ENCODE results near the gene DNAJC2.

Gene DNAJC2

DNA sequence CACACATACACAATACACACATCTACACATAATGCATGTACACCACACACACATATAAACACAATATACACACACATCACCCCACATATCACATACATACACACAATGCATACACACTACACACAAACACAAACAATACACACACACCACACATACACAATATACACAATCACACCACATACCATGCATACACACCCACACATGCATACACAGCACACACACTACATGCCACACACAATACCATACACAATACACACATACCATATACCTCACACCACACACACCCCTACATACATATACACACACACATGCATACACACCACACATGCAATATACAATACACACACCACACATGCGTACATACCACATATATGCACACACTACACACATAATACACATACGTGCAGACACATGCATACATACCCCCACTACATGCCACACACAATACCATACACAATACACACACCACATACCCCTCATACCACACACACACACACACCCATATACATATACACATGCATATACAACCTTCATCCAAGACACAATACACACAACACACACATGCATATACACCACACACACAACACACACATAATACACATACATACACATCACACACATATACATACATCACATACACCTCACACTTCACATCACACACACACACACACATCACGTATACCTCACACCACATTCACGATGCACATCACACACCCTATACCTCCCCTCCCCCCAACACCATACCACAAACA is 36.9 kb upstream of the DNAJC2 start:
- H3K27ac ChIP-seq = no peak overlapping the region
- no peak overlapping the region for H3K4me3 ChIP-seq
- TF ChIP-seq, protein P1, sequence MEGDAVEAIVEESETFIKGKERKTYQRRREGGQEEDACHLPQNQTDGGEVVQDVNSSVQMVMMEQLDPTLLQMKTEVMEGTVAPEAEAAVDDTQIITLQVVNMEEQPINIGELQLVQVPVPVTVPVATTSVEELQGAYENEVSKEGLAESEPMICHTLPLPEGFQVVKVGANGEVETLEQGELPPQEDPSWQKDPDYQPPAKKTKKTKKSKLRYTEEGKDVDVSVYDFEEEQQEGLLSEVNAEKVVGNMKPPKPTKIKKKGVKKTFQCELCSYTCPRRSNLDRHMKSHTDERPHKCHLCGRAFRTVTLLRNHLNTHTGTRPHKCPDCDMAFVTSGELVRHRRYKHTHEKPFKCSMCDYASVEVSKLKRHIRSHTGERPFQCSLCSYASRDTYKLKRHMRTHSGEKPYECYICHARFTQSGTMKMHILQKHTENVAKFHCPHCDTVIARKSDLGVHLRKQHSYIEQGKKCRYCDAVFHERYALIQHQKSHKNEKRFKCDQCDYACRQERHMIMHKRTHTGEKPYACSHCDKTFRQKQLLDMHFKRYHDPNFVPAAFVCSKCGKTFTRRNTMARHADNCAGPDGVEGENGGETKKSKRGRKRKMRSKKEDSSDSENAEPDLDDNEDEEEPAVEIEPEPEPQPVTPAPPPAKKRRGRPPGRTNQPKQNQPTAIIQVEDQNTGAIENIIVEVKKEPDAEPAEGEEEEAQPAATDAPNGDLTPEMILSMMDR (IDR thresholded peaks at IDR 0.05) = no peak
- no peak for DNase-seq (ENCODE audit: low spot score)

DNA sequence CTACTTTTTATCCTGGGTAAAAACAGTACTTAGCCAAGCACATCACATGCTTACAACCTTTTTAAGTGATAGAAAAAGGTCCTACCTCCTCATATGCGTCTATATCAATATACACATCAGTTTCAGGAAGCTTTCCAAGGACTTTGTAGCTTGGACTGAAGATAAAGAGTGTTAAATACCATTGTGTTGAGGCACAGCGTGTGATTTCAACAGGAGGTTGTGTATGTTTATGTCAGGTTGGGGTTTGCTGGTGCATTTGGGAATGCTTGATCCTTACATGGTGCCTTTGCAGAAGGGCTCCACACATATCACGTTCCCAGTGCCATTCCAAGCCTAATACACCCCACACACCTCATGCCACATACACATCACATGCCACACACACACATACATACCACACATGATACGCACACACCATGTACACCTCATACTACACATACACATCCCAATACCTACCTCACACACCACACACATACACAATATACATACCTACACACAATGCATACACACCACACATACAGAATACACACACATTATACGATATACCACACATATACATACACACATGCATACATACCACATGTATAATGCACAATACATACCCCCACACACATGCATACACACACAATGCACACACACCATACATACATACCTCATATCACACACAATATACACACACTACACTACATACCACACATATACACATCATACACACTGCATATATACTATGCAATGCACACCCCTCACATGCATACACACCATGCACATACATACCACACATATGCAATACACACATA is 36.0 kb upstream of the DNAJC2 start:
- DNase-seq (ENCODE audit: low spot score) = no peak
- TF ChIP-seq, protein P1 (IDR thresholded peaks at IDR 0.05) = no peak
- Histone ChIP-seq H3K27ac (no peak overlapping the region), H3K4me3 (no peak overlapping the region)

GRCh38 chr7:103379270-103379975 is 34.9 kb upstream of the DNAJC2 start:
- DNase-seq (ENCODE audit: low spot score) = no peak
- TF ChIP-seq, protein P1 (IDR thresholded peaks at IDR 0.05) = no peak
- no peak overlapping the region for H3K27ac ChIP-seq
- no peak overlapping the region for H3K4me3 ChIP-seq

GRCh38 chr7:103373866-103374643 is 29.5 kb upstream of the DNAJC2 start:
- Histone ChIP-seq H3K27ac (no peak overlapping the region), H3K4me3 (no peak overlapping the region)
- DNase-seq (ENCODE audit: low spot score) = no peak
- TF ChIP-seq, protein P1 (IDR thresholded peaks at IDR 0.05) = no peak

DNA sequence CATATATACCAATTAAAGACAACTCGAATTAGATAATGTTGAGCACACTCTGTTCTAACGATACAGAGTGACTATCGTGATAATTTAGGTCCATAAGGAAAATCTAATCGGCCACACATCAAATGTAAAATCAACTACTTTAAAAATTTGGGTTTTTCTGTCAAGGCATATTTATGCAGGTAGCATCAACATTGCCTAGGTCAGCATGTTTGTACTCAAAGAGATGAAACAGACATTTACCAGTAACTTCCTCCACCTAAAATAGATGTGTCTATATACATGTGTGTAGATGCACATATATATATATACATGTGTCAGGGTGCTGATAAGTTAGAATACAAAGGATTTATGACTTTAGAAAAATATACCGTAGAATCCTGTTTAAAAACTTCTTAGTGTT is 24.9 kb upstream of the DNAJC2 start:
- Histone ChIP-seq H3K27ac (no peak overlapping the region), H3K4me3 (no peak overlapping the region)
- DNase-seq (ENCODE audit: low spot score) = no peak
- TF ChIP-seq, protein P1 (IDR thresholded peaks at IDR 0.05) = no peak

DNA sequence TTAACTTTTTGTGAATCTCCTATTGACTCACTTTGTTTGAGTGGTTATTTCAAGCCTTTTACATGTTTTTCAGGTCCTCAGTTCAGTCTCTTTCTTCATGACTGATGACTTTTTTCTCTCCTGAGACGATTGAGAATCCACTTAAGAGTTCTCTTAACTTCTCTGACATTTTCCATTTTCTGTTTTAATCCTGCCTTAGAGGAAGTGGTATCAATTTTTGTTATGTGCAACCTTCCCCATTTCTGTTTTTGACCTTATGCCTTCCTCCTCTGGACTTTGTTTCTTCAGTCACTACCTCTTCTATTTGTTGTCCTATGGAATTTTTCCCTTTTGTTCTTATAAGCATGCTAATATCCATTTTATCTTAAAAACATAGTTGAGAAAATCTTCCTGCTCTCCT is 5.2 kb upstream of the DNAJC2 start:
- no peak overlapping the region for H3K4me3 ChIP-seq
- H3K27ac ChIP-seq = no peak overlapping the region
- TF ChIP-seq, protein P1 (IDR thresholded peaks at IDR 0.05) = no peak
- no peak for DNase-seq (ENCODE audit: low spot score)

Measured in coronary artery (tissue), 2 donors.